Endodermal cell (in vitro differentiated cells): ENCODE results near the gene CREBBP. TPM values are rescaled to one million over a fixed set of nuclear protein-coding genes. Genes with fewer than 3 reads are reported as not detected.
A peak's percentile ranks its signal among the peaks of the same experiment; 100 is the strongest.

Experiments used
- DNase-seq: peaks from one replicate; pipeline ENCODE4 v3.0.0-alpha.2; 2017
- H3K27ac ChIP-seq: 2 replicates; pipeline ENCODE4 v1.5.1; 2013; ENCODE audit warnings: mild to moderate bottlenecking, low read depth, low read length, moderate library complexity
- H3K27me3 ChIP-seq: 2 replicates; pipeline ENCODE4 v1.6.1; 2013; ENCODE audit warnings: mild to moderate bottlenecking, low read length, moderate library complexity; ENCODE audit not compliant: insufficient read depth, control insufficient read depth, poor library complexity, severe bottlenecking
- H3K36me3 ChIP-seq: 2 replicates; pipeline ENCODE4 v1.7.0; 2013; ENCODE audit warnings: mild to moderate bottlenecking, low read length, moderate library complexity; ENCODE audit not compliant: control insufficient read depth, insufficient read depth
- H3K4me1 ChIP-seq: one replicate; pipeline ENCODE4 v1.7.0; 2013; ENCODE audit warnings: low read length; ENCODE audit not compliant: control insufficient read depth, insufficient read depth
- H3K4me3 ChIP-seq: 2 replicates; pipeline ENCODE4 v1.5.1; 2013; ENCODE audit warnings: mild to moderate bottlenecking, low read length, moderate library complexity
- H3K9ac ChIP-seq: 2 replicates; pipeline ENCODE4 v1.6.1; 2013; ENCODE audit warnings: mild to moderate bottlenecking, low read length, moderate library complexity; ENCODE audit not compliant: poor library complexity, severe bottlenecking; ENCODE audit errors: extremely low read depth
- H3K9me3 ChIP-seq: 2 replicates; pipeline ENCODE4 v1.6.1; 2013; ENCODE audit warnings: mild to moderate bottlenecking, low read length, moderate library complexity; ENCODE audit not compliant: control insufficient read depth
- H3K27ac Mint-ChIP-seq: 2 replicates; pipeline ENCODE4 v1.8.0; 2020; ENCODE audit warnings: mixed read lengths
- H3K27me3 Mint-ChIP-seq: 2 replicates; pipeline ENCODE4 v1.8.0; 2021; ENCODE audit warnings: mild to moderate bottlenecking, mixed read lengths; ENCODE audit not compliant: insufficient read depth
- H3K36me3 Mint-ChIP-seq: 2 replicates; pipeline ENCODE4 v1.8.0; 2020; ENCODE audit warnings: low read depth, mixed read lengths
- H3K4me1 Mint-ChIP-seq: 2 replicates; pipeline ENCODE4 v1.8.0; 2020; ENCODE audit warnings: mixed read lengths
- H3K4me3 Mint-ChIP-seq: 2 replicates; pipeline ENCODE4 v1.8.0; 2020; ENCODE audit warnings: mild to moderate bottlenecking, moderate library complexity, mixed read lengths
- H3K9me3 Mint-ChIP-seq: 2 replicates; pipeline ENCODE4 v1.8.0; 2020; ENCODE audit warnings: mild to moderate bottlenecking, mixed read lengths
- WGBS, 2 experiments: methylation state at CpG; one replicate each; pipeline versions ENCODE4 v1.1.5 to v1.1.7; 2013; ENCODE audit warnings: missing lambda C conversion rate in 2 of 2, mixed read lengths in 1 of 2; ENCODE audit not compliant: insufficient coverage in 1 of 2, insufficient read length in 1 of 2; 5-methylcytosine and 5-hydroxymethylcytosine counted together
- total RNA-seq, 2 donors: library from RNA; stranded (reverse); fragmentation: NEBNext Ultra II Directional in 1 of 2; extraction: Animal tissue kit (Norgen Biotek cat#: 25700) in 1 of 2; gene quantifications; 2 replicates in 1 of 2; 3 replicates in 1 of 2; pipeline ENCODE4 v1.2.1, GENCODE V29; 2021
- TF ChIP-seq, protein P1 (sequence below): fragments of 200-600 bp; sonication (generic); conservative IDR thresholded peaks from 2 replicates; pipeline ENCODE4 v1.5.0; 2021; ENCODE audit warnings: antibody characterized with exemption, mild to moderate bottlenecking

CREBBP gene
- total RNA-seq, 2 donors from 2014 or later = 71.1 to 103 TPM

DNA sequence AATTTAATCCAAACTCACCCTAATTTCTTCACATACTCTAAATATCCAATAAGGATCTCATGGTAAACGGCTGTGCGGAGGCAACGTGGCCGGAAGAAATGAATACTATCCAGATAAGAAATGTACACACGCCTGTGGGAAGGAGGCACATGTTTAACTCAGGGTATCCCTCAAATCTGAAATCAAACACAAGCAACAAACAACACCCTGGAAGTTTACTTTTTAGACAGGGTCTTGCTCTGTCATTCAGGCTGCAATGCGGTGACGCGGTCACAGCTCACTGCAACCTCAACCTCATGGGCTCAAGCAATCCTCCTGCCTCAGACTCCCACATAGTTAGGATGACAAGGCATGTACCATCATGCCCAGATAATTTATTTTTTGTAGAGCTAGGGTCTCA lies 142.0 kb downstream of the CREBBP start:
- no peaks in the 10 kb centered on the region for H3K27me3 Mint-ChIP-seq
- H3K36me3 ChIP-seq = peaks cover 86% of the 10 kb centered on the region

DNA sequence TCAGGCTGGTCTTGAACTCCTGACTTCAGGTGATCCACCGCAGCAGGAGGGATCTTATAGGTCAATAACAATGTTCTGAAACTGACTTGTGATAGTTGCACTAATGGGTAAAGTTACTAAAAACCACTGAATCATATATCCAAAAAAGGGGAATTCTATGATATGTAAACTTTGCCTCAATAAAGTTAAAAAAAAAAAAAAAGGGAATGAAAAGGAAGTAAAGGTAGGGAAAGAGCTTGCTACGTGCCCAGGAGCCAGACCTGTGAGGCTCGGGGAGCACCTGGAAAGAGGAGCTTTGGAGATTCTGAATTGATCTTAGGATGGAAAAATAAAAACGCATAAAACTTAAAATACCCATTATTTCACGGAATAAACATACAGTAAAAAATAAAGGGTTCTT lies 142.4 kb downstream of the CREBBP start:
- Mint-ChIP-seq H3K27ac (peak overlapping the region; percentile 44), H3K27me3 (no peaks in the 10 kb centered on the region), H3K4me3 (no peak overlapping the region), H3K9me3 (peaks cover 2% of the 10 kb centered on the region), H3K4me1 (peaks cover 28% of the 10 kb centered on the region), H3K36me3 (peaks cover 78% of the 10 kb centered on the region)
- TF ChIP-seq, protein P1, sequence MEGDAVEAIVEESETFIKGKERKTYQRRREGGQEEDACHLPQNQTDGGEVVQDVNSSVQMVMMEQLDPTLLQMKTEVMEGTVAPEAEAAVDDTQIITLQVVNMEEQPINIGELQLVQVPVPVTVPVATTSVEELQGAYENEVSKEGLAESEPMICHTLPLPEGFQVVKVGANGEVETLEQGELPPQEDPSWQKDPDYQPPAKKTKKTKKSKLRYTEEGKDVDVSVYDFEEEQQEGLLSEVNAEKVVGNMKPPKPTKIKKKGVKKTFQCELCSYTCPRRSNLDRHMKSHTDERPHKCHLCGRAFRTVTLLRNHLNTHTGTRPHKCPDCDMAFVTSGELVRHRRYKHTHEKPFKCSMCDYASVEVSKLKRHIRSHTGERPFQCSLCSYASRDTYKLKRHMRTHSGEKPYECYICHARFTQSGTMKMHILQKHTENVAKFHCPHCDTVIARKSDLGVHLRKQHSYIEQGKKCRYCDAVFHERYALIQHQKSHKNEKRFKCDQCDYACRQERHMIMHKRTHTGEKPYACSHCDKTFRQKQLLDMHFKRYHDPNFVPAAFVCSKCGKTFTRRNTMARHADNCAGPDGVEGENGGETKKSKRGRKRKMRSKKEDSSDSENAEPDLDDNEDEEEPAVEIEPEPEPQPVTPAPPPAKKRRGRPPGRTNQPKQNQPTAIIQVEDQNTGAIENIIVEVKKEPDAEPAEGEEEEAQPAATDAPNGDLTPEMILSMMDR = no peak
- H3K36me3 ChIP-seq = peaks cover 85% of the 10 kb centered on the region
- no peak overlapping the region for H3K27ac ChIP-seq
- no peaks in the 10 kb centered on the region for H3K9me3 ChIP-seq
- H3K4me1 ChIP-seq = peaks cover 5% of the 10 kb centered on the region
- no peak for DNase-seq
- H3K4me3 ChIP-seq = no peak overlapping the region
- H3K27me3 ChIP-seq = no peaks in the 10 kb centered on the region
- no peak overlapping the region for H3K9ac ChIP-seq
- 98% methylated on average over 5 of the region's 5 CpGs; no CpG with 5 or more reads in 1 of the 2 experiments for WGBS, 2 experiments

More for the DNA sequence above, 142.0 kb downstream of the CREBBP start:
- no peak overlapping the region for H3K27ac ChIP-seq
- no peak overlapping the region for H3K9ac ChIP-seq
- no peak overlapping the region for H3K4me3 ChIP-seq
- H3K9me3 ChIP-seq = no peaks in the 10 kb centered on the region
- no peak for DNase-seq
- H3K4me1 Mint-ChIP-seq = peaks cover 28% of the 10 kb centered on the region
- TF ChIP-seq, protein P1 = no peak
- no peak overlapping the region for H3K4me3 Mint-ChIP-seq
- peak overlapping the region; percentile 88 for H3K27ac Mint-ChIP-seq
- H3K36me3 Mint-ChIP-seq = peaks cover 78% of the 10 kb centered on the region
- H3K9me3 Mint-ChIP-seq = peaks cover 2% of the 10 kb centered on the region
- 97 to 100% methylated on average over 4 to 8 of the region's 8 CpGs for WGBS, 2 experiments
- peaks cover 5% of the 10 kb centered on the region for H3K4me1 ChIP-seq
- H3K27me3 ChIP-seq = no peaks in the 10 kb centered on the region

DNA sequence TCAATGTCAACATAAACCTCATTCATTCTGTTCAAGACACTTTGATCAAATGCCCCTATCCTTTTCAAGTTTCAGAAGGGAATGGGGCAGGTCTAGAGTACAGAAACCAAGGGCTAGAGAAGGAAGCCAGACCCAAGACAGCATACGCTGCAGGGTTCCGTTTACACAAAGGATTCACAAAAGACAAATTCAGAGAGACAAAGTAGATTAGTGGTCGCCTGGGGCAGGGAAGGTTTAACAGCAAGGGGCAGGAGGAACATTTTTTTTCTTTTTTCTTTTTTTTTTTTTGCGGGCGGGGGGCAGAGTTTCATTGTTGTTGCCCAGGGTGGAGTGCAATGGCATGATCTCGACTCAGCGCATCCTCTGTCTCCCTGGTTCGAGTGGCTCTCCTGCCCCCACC lies 143.3 kb downstream of the CREBBP start:
- no peak overlapping the region for H3K9ac ChIP-seq
- H3K36me3 ChIP-seq = peaks cover 80% of the 10 kb centered on the region
- no peak overlapping the region for H3K27ac ChIP-seq
- no peaks in the 10 kb centered on the region for H3K27me3 Mint-ChIP-seq
- H3K9me3 ChIP-seq = no peaks in the 10 kb centered on the region
- 59 to 75% methylated on average over 6 to 8 of the region's 8 CpGs for WGBS, 2 experiments
- H3K27ac Mint-ChIP-seq = peak overlapping the region; percentile 15
- H3K4me1 ChIP-seq = peaks cover 5% of the 10 kb centered on the region
- peak overlapping the region; percentile 34 for H3K4me3 Mint-ChIP-seq
- H3K36me3 Mint-ChIP-seq = peaks cover 76% of the 10 kb centered on the region
- peaks cover 5% of the 10 kb centered on the region for H3K9me3 Mint-ChIP-seq
- DNase-seq = no peak
- peaks cover 28% of the 10 kb centered on the region for H3K4me1 Mint-ChIP-seq
- H3K27me3 ChIP-seq = no peaks in the 10 kb centered on the region
- no peak overlapping the region for H3K4me3 ChIP-seq
- TF ChIP-seq, protein P1 = no peak
